ENCODE data around the gene DEPDC5.

DNA sequence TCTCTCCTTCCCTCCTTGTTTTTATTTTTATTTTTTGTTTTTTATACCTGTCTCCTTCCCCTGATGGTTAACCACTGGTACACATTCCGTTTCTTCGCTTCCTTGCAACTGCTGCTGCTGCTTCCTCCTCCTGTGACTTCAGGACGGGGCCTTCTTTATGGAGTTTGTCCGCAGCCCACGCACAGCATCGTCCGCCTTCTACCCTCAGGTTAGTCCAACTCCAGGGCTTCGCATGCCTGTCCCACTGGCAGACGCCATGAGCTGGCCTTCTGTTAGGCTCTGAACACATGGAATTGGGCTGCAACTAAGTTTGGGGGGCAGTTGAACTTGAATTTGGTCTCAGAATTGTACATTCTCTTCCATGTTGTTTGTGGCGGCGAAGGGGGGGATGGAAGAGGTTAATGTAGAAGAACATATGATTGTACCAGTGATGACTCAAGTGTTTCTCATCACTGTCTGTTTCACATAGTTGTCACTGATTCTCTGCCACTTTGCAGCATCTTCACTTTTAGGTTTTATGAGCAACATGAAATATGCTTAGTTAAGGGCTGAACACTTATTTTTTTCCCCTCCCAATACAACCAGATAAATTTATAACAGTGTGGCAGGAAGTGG, 107.5 kb downstream of the DEPDC5 start:
- TF ChIP-seq, protein P1, sequence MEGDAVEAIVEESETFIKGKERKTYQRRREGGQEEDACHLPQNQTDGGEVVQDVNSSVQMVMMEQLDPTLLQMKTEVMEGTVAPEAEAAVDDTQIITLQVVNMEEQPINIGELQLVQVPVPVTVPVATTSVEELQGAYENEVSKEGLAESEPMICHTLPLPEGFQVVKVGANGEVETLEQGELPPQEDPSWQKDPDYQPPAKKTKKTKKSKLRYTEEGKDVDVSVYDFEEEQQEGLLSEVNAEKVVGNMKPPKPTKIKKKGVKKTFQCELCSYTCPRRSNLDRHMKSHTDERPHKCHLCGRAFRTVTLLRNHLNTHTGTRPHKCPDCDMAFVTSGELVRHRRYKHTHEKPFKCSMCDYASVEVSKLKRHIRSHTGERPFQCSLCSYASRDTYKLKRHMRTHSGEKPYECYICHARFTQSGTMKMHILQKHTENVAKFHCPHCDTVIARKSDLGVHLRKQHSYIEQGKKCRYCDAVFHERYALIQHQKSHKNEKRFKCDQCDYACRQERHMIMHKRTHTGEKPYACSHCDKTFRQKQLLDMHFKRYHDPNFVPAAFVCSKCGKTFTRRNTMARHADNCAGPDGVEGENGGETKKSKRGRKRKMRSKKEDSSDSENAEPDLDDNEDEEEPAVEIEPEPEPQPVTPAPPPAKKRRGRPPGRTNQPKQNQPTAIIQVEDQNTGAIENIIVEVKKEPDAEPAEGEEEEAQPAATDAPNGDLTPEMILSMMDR (conservative IDR thresholded peaks at IDR 0.05) = no peak
- no peak for TF ChIP-seq EZH2 (IDR thresholded peaks at IDR 0.05; ENCODE audit: low read depth)

All from PC-9 (cell line).